Stimulated activated CD4-positive, alpha-beta T cell treated with anti-CD3 and anti-CD28 coated beads, Interleukin-1b, Interleukin-23, amount 100 ng/mL, for 48 hours (primary cell): Measurements from ENCODE around the gene ARIH2.

ENCODE experiments used
- DNase-seq: peaks from one replicate; pipeline ENCODE4 v3.0.0-alpha.2; 2020

Gene ARIH2

GRCh38 chr3:48974076-48974864 lies 55.6 kb downstream of the ARIH2 start:
- no peak for DNase-seq

- DNase-seq = no peak
Observed at GRCh38 chr3:48979451-48979850, 60.8 kb downstream of the ARIH2 start.

- DNase-seq = no peak
Observed at GRCh38 chr3:48980295-48980694, 61.7 kb downstream of the ARIH2 start.

- DNase-seq = no peak
Observed at GRCh38 chr3:48982016-48982415, 63.4 kb downstream of the ARIH2 start.

- DNase-seq = no peak
Observed at GRCh38 chr3:48982686-48983085, 64.0 kb downstream of the ARIH2 start.

- DNase-seq = no peak
Observed at GRCh38 chr3:48983096-48983495, 64.5 kb downstream of the ARIH2 start.

GRCh38 chr3:48984663-48985062 lies 66.0 kb downstream of the ARIH2 start:
- no peak for DNase-seq

GRCh38 chr3:48985831-48986376 lies 67.3 kb downstream of the ARIH2 start:
- no peak for DNase-seq

GRCh38 chr3:48989126-48989795 lies 70.6 kb downstream of the ARIH2 start:
- DNase-seq = no peak

GRCh38 chr3:48989796-48990635 lies 71.4 kb downstream of the ARIH2 start, which contains the start of gene P4HTM:
Gene P4HTM, plus strand, starts transcription at chr3:48990241. Its CDS starts 16 bp downstream, at chr3:48990257.
- DNase-seq = peak; percentile 80

GRCh38 chr3:48990636-48991469 lies 72.2 kb downstream of the ARIH2 start:
- DNase-seq = peak; percentile 34

- no peak for DNase-seq
Observed at GRCh38 chr3:48991851-48992545, 73.4 kb downstream of the ARIH2 start.

GRCh38 chr3:48993834-48994233 lies 75.2 kb downstream of the ARIH2 start:
- no peak for DNase-seq

GRCh38 chr3:48996640-48997039 lies 78.0 kb downstream of the ARIH2 start:
- no peak for DNase-seq

- DNase-seq = no peak
Observed at GRCh38 chr3:48997102-48997635, 78.5 kb downstream of the ARIH2 start.

- DNase-seq = no peak
Observed at GRCh38 chr3:48997714-48998637, 79.3 kb downstream of the ARIH2 start.

GRCh38 chr3:48999085-48999858 lies 80.6 kb downstream of the ARIH2 start:
- DNase-seq = no peak

GRCh38 chr3:49001155-49001554 lies 82.5 kb downstream of the ARIH2 start:
- DNase-seq = no peak
